ENCODE data around the gene ARAP3.
"Not testable (repeated sequence)": the region's sequence is repeated elsewhere in the genome, so short reads cannot be mapped to it uniquely, and the experiment has no call there.

ARAP3 gene

GRCh38 chr5:141681695-141682641, at the start of gene ARAP3:
Gene ARAP3, minus strand, starts transcription at chr5:141682230. Its CDS starts 1,744 bp downstream, at chr5:141680486.
- DNase-seq (ENCODE audit: low read depth, low spot score), result peak; percentile 66

- peak; percentile 68 for DNase-seq (ENCODE audit: low read depth, low spot score)
Measured at GRCh38 chr5:141729387-141730006, 47.5 kb upstream of the ARAP3 start.

- DNase-seq (ENCODE audit: low read depth, low spot score), result no peak
Measured at GRCh38 chr5:141725891-141726290, 43.9 kb upstream of the ARAP3 start.

- not testable (repeated sequence) for DNase-seq (ENCODE audit: low read depth, low spot score)
Measured at GRCh38 chr5:141725174-141725573, 43.1 kb upstream of the ARAP3 start.

GRCh38 chr5:141722266-141722665, 40.2 kb upstream of the ARAP3 start:
- no peak for DNase-seq (ENCODE audit: low read depth, low spot score)

GRCh38 chr5:141717043-141717442, 35.0 kb upstream of the ARAP3 start:
- no peak for DNase-seq (ENCODE audit: low read depth, low spot score)

GRCh38 chr5:141716468-141716867, 34.4 kb upstream of the ARAP3 start:
- no peak for DNase-seq (ENCODE audit: low read depth, low spot score)

GRCh38 chr5:141716009-141716408, 34.0 kb upstream of the ARAP3 start:
- DNase-seq (ENCODE audit: low read depth, low spot score), result peak; percentile 67

- DNase-seq (ENCODE audit: low read depth, low spot score), result no peak
Measured at GRCh38 chr5:141715346-141715905, 33.4 kb upstream of the ARAP3 start.

- DNase-seq (ENCODE audit: low read depth, low spot score), result peak; percentile 46
Measured at GRCh38 chr5:141714542-141715310, 32.7 kb upstream of the ARAP3 start.

- DNase-seq (ENCODE audit: low read depth, low spot score), result peak; percentile 67
Measured at GRCh38 chr5:141713616-141714309, 31.7 kb upstream of the ARAP3 start.

GRCh38 chr5:141711687-141712086, 29.7 kb upstream of the ARAP3 start:
- DNase-seq (ENCODE audit: low read depth, low spot score), result no peak

- DNase-seq (ENCODE audit: low read depth, low spot score), result no peak
Measured at GRCh38 chr5:141709699-141710267, 27.8 kb upstream of the ARAP3 start.

GRCh38 chr5:141708016-141708415, 26.0 kb upstream of the ARAP3 start:
- no peak for DNase-seq (ENCODE audit: low read depth, low spot score)

GRCh38 chr5:141707510-141707909, 25.5 kb upstream of the ARAP3 start:
- DNase-seq (ENCODE audit: low read depth, low spot score), result no peak

GRCh38 chr5:141706121-141706520, 24.1 kb upstream of the ARAP3 start:
- DNase-seq (ENCODE audit: low read depth, low spot score), result no peak

GRCh38 chr5:141705469-141705868, 23.4 kb upstream of the ARAP3 start:
- no peak for DNase-seq (ENCODE audit: low read depth, low spot score)

GRCh38 chr5:141704782-141705297, 22.8 kb upstream of the ARAP3 start:
- DNase-seq (ENCODE audit: low read depth, low spot score), result no peak

- no peak for DNase-seq (ENCODE audit: low read depth, low spot score)
Measured at GRCh38 chr5:141703133-141703561, 21.1 kb upstream of the ARAP3 start.

GRCh38 chr5:141701360-141702119, 19.5 kb upstream of the ARAP3 start:
- no peak for DNase-seq (ENCODE audit: low read depth, low spot score)
